Heart right ventricle (tissue), 16 donors: ENCODE measurements around the gene STK17A. TPM values are rescaled to one million over a fixed set of nuclear protein-coding genes. Genes with fewer than 3 reads are reported as not detected.
"Not testable (repeated sequence)": the region's sequence is repeated elsewhere in the genome, so short reads cannot be mapped to it uniquely, and the experiment has no call there.

Experiments used
- ATAC-seq, 8 donors: fragments of 200-7000 bp; cut with Tn5 transposase; one replicate each; pipeline ENCODE4 v1.9.1; 2020; ENCODE audit warnings: mild to moderate bottlenecking in 8 of 8, moderate library complexity in 8 of 8, moderate number of reproducible peaks in 1 of 8
- DNase-seq, 2 donors: peaks; one replicate each; pipeline ENCODE4 v3.0.0-alpha.2; 2020
- H3K27ac ChIP-seq, 10 donors: fragments of 200-600 bp; sonication (generic) in 2 of 10; one replicate each; pipeline versions ENCODE4 v1.5.0 to v1.8.0; 2020 to 2022; ENCODE audit warnings: mild to moderate bottlenecking in 3 of 10
- H3K27me3 ChIP-seq, 7 donors: fragments of 200-600 bp; one replicate each; pipeline ENCODE4 v1.8.0; 2021 to 2022; ENCODE audit warnings: mild to moderate bottlenecking in 2 of 7
- H3K36me3 ChIP-seq, 9 donors: fragments of 200-600 bp; sonication (generic) in 1 of 9; one replicate each; pipeline versions ENCODE4 v1.5.0 to v1.8.0; 2020 to 2022; ENCODE audit warnings: mild to moderate bottlenecking in 2 of 9
- H3K4me1 ChIP-seq, 9 donors: fragments of 200-600 bp; sonication (generic) in 1 of 9; one replicate each; pipeline versions ENCODE4 v1.5.0 to v1.8.0; 2020 to 2022; ENCODE audit warnings: mild to moderate bottlenecking in 4 of 9
- H3K4me3 ChIP-seq, 10 donors: fragments of 200-600 bp; sonication (generic) in 2 of 10; one replicate each; pipeline versions ENCODE4 v1.5.0 to v1.8.0; 2020 to 2022; ENCODE audit warnings: mild to moderate bottlenecking in 7 of 10, moderate library complexity in 2 of 10
- H3K9me3 ChIP-seq, 11 donors: fragments of 200-600 bp in 10 of 11; sonication (generic) in 2 of 11; one replicate each; pipeline versions ENCODE4 v1.5.0 to v1.8.0; 2013 to 2022; ENCODE audit warnings: mild to moderate bottlenecking in 2 of 11, control low read depth in 1 of 11, moderate library complexity in 1 of 11
- WGBS, 2 donors: extraction: QIAGEN DNeasy Blood & Tissue Kit; methylation state at CpG; one replicate each; pipeline ENCODE4 v1.1.7; 2013; ENCODE audit warnings: inconsistent platforms in 1 of 2; 5-methylcytosine and 5-hydroxymethylcytosine counted together
- intact Hi-C, 10 donors: fragments of 100-400 bp; cut with DNase I; formaldehyde crosslinking; loops; one replicate each; pipeline versions ENCODE4 v1.11.1 to v1.14.2; 2022
- polyA plus RNA-seq, 2 donors: library from polyadenylated mRNA; stranded (reverse); fragments of 200-250 nt; gene quantifications; one replicate each; pipeline ENCODE4 v1.2.3, GENCODE V29; 2013
- total RNA-seq, 10 donors: library from RNA; stranded (reverse); fragmentation: NEBNext Ultra II Directional in 3 of 10; extraction: Animal tissue kit (Norgen Biotek cat#: 25700) in 3 of 10; gene quantifications; one replicate each; pipeline versions ENCODE4 v1.2.1 to v1.2.4, GENCODE V29; 2021 to 2023
- TF ChIP-seq, protein P1 (sequence below), 9 donors: fragments of 200-600 bp; sonication (generic) in 2 of 9; IDR thresholded peaks; one replicate each; pipeline versions ENCODE4 v1.5.0 to v1.8.0; 2021 to 2022; ENCODE audit warnings: antibody characterized with exemption in 9 of 9, mild to moderate bottlenecking in 5 of 9, moderate library complexity in 1 of 9
- donor health status: Arrhythmogenic right ventricular cardiomyopathy.
- donor health status: ischemic (EF 13 %, LVEDD 7.1; RV severe dilation, severe dysfunction).
- donor health status: healthy with polysubstance abuse.
- donor health status: DM: no; HTN: yes; CAD: no.
- donor health status: DM: no; HTN: no; CAD: no.
- donor health status: ischemic (EF 25% LVEDD 6.9; RV normal size, moderate dysfunction).
- donor health status: ischemic (EF 25% LVEDD 5.7; RV mildly dilated, moderate dysfunction).
- donor health status: healthy.
- donor health status: DM: yes; HTN: yes; CAD: no.
- donor health status: Ischemic cardiomyopathy.
- donor health status: ischemic (EF 35%, LVEDD 5.7; RV mildly dilated, moderate dysfunction).
- donor health status: nonischemic (EF 11% LVEDD 7.7; RV severe dilation, severe dysfunction).
- donor health status: DM: yes; HTN: yes; CAD: no.
- donor health status: PGD.
- donor health status: ischemic (EF 29% LVEDD 5.4; RV normal size, mild dysfunction).
- donor health status: nonischemic (EF 23%, LVEDD 6.1; RV moderate dilation, normal function).

The STK17A gene
- total and polyA plus RNA-seq, 12 donors = 7.8 to 37.4 (median 21.9) TPM

DNA sequence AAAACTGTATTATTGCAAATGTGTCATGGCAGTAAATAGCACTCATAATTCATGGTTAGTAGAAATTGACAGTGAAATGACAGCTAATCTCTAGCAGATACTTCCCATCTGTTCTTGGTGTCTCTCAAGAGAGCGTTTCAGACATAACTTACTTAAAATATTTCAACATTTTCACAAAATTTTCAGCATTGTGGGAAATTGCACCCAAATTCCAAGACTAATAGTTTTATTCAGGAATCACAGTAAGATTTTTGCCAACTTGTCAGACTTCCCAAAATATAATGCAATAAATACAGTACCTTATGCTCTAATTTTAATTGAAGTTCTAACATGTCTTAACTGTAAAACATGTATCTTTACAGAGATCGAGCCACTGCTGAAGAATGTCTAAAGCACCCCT, 41.2 kb downstream of the STK17A start:
- ATAC-seq (no peak), DNase-seq (no peak)
- WGBS, 2 donors = 80 to 85% methylated on average over 2 of the region's 2 CpGs
- H3K4me3 ChIP-seq = no peak overlapping the region
- peak overlapping the region in 1 of 10 donors; percentile 12 for H3K27ac ChIP-seq
- no peaks in the 10 kb centered on the region for H3K9me3 ChIP-seq
- peaks cover 0 to 98% (median 10%) of the 10 kb centered on the region in 9 donors for H3K36me3 ChIP-seq
- H3K27me3 ChIP-seq = no peaks in the 10 kb centered on the region
- peaks cover 0 to 35% (median 14%) of the 10 kb centered on the region in 9 donors for H3K4me1 ChIP-seq
- intact Hi-C loops = no loop called here
- TF ChIP-seq, protein P1, sequence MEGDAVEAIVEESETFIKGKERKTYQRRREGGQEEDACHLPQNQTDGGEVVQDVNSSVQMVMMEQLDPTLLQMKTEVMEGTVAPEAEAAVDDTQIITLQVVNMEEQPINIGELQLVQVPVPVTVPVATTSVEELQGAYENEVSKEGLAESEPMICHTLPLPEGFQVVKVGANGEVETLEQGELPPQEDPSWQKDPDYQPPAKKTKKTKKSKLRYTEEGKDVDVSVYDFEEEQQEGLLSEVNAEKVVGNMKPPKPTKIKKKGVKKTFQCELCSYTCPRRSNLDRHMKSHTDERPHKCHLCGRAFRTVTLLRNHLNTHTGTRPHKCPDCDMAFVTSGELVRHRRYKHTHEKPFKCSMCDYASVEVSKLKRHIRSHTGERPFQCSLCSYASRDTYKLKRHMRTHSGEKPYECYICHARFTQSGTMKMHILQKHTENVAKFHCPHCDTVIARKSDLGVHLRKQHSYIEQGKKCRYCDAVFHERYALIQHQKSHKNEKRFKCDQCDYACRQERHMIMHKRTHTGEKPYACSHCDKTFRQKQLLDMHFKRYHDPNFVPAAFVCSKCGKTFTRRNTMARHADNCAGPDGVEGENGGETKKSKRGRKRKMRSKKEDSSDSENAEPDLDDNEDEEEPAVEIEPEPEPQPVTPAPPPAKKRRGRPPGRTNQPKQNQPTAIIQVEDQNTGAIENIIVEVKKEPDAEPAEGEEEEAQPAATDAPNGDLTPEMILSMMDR (IDR thresholded peaks at IDR 0.05) = no peak

- no peak overlapping the region for H3K4me3 ChIP-seq
- ATAC-seq = peak in 6 of 8 donors; percentile 20 to 73 (median 57)
- no peaks in the 10 kb centered on the region for H3K27me3 ChIP-seq
- peaks cover 0 to 98% (median 4%) of the 10 kb centered on the region in 9 donors for H3K36me3 ChIP-seq
- no peaks in the 10 kb centered on the region for H3K9me3 ChIP-seq
- no peak for DNase-seq
- H3K4me1 ChIP-seq = peaks cover 0 to 35% (median 14%) of the 10 kb centered on the region in 9 donors
- H3K27ac ChIP-seq = peak overlapping the region in 2 of 10 donors; percentile 1 to 6
- intact Hi-C loops = loop anchor here in 1 of 10 donors (5.0 kb wide), 1 partner anchor 38 kb away; no protein-coding TSS in a partner anchor
- TF ChIP-seq, protein P1 (IDR thresholded peaks at IDR 0.05) = no peak
Measured at GRCh38 chr7:43625453-43625852, 42.5 kb downstream of the STK17A start.

GRCh38 chr7:43625980-43626379, 43.1 kb downstream of the STK17A start:
- intact Hi-C loops = loop anchor here in 1 of 10 donors (5.0 kb wide), 1 partner anchor 39 kb away; no protein-coding TSS in a partner anchor
- DNase-seq = no peak
- Histone ChIP-seq H3K36me3 (peaks cover 0 to 98% (median 4%) of the 10 kb centered on the region in 9 donors), H3K27ac (peak overlapping the region in 2 of 10 donors; percentile 17 to 21), H3K4me3 (no peak overlapping the region), H3K9me3 (no peaks in the 10 kb centered on the region), H3K4me1 (peaks cover 0 to 35% (median 14%) of the 10 kb centered on the region in 9 donors), H3K27me3 (no peaks in the 10 kb centered on the region)
- WGBS, 2 donors = 76 to 88% methylated on average over 4 of the region's 4 CpGs
- ATAC-seq = peak in 4 of 8 donors; percentile 34 to 57 (median 46)
- TF ChIP-seq, protein P1 (IDR thresholded peaks at IDR 0.05) = no peak

- DNase-seq (no peak), ATAC-seq (peak in 1 of 8 donors; percentile 22)
- Histone ChIP-seq H3K4me1 (peaks cover 0 to 30% (median 14%) of the 10 kb centered on the region in 9 donors), H3K9me3 (no peaks in the 10 kb centered on the region), H3K36me3 (peaks cover 0 to 98% (median 7%) of the 10 kb centered on the region in 9 donors), H3K27me3 (no peaks in the 10 kb centered on the region), H3K4me3 (no peak overlapping the region), H3K27ac (peak overlapping the region in 1 of 10 donors; percentile 21)
- TF ChIP-seq, protein P1 (IDR thresholded peaks at IDR 0.05) = no peak
- intact Hi-C loops = loop anchor here in 1 of 10 donors (5.0 kb wide), 1 partner anchor 39 kb away; no protein-coding TSS in a partner anchor
- 71 to 75% methylated on average over 2 of the region's 2 CpGs for WGBS, 2 donors
Measured at GRCh38 chr7:43626695-43627094, 43.8 kb downstream of the STK17A start.

DNA sequence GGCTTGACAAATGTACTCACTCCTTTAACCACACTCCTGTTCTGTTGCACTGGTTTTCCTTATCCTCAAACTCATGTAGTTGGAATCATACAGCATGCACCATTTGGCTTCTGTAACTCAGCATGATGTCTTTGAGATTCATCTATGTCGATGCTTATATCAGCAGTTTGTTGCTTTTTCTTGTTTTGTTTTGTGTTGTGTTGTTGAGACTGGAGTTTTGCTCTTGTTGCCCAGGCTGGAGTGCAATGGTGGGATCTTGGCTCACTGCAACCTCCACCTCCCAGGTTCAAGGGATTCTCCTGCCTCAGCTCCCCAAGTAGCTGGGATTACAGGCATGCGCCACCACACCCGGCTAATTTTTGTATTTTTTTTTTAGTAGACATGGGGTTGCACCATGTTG, 44.9 kb downstream of the STK17A start:
- ATAC-seq, H3K9me3 ChIP-seq, H3K27ac ChIP-seq, H3K4me3 ChIP-seq, H3K27me3 ChIP-seq, DNase-seq: not testable (repeated sequence)
- intact Hi-C loops = loop anchor here in 1 of 10 donors (5.0 kb wide), 1 partner anchor 40 kb away; no protein-coding TSS in a partner anchor
- WGBS, 2 donors = 86 to 97% methylated on average over 3 of the region's 3 CpGs
- Histone ChIP-seq H3K4me1 (peaks cover 0 to 24% (median 14%) of the 10 kb centered on the region in 9 donors), H3K36me3 (peaks cover 0 to 99% (median 13%) of the 10 kb centered on the region in 9 donors)
